Forelimb muscle (tissue), 1 donor: ENCODE results near the gene TMEM256. TPM values are rescaled to one million over a fixed set of nuclear protein-coding genes. Genes with fewer than 3 reads are reported as not detected.

ENCODE experiments used
- DNase-seq: peaks from one replicate; pipeline ENCODE4 v3.0.0-alpha.2; 2013; ENCODE audit warnings: low read depth
- polyA plus RNA-seq: library from polyadenylated mRNA; unstranded; fragments of 120-200 nt; gene quantifications from one replicate; pipeline ENCODE4 v1.2.1, GENCODE V29; 2013; ENCODE audit not compliant: insufficient read length

TMEM256 gene
- 55.6 TPM for polyA plus RNA-seq

GRCh38 chr17:7403977-7404736 lies at the start of gene TMEM256:
Gene TMEM256, minus strand, starts transcription at chr17:7404097. Its CDS starts 13 bp downstream, at chr17:7404084.
- DNase-seq = peak; percentile 97

GRCh38 chr17:7448461-7448860 lies 44.6 kb upstream of the TMEM256 start:
- no peak for DNase-seq

- no peak for DNase-seq
Observed at GRCh38 chr17:7445619-7445968, 41.7 kb upstream of the TMEM256 start.

GRCh38 chr17:7444682-7445618 lies 41.1 kb upstream of the TMEM256 start, which contains the start of gene CHRNB1:
Gene CHRNB1, plus strand, starts transcription at chr17:7445061. Its CDS starts 67 bp downstream, at chr17:7445128.
- DNase-seq = no peak

GRCh38 chr17:7443499-7444485 lies 39.9 kb upstream of the TMEM256 start:
- no peak for DNase-seq

GRCh38 chr17:7442142-7442541 lies 38.2 kb upstream of the TMEM256 start:
- no peak for DNase-seq

GRCh38 chr17:7441266-7441665 lies 37.4 kb upstream of the TMEM256 start:
- no peak for DNase-seq

- no peak for DNase-seq
Observed at GRCh38 chr17:7440834-7441195, 36.9 kb upstream of the TMEM256 start.

GRCh38 chr17:7440113-7440833 lies 36.4 kb upstream of the TMEM256 start:
- DNase-seq = no peak

- DNase-seq = no peak
Observed at GRCh38 chr17:7439462-7440112, 35.7 kb upstream of the TMEM256 start, which contains the start of gene FGF11. Gene FGF11, plus strand, starts transcription at chr17:7439512. Its CDS starts 109 bp downstream, at chr17:7439621.

GRCh38 chr17:7438656-7439460 lies 35.0 kb upstream of the TMEM256 start:
- no peak for DNase-seq

- DNase-seq = no peak
Observed at GRCh38 chr17:7437950-7438614, 34.2 kb upstream of the TMEM256 start.

- no peak for DNase-seq
Observed at GRCh38 chr17:7437369-7437863, 33.5 kb upstream of the TMEM256 start.

GRCh38 chr17:7436556-7437368 lies 32.9 kb upstream of the TMEM256 start:
- DNase-seq = no peak

GRCh38 chr17:7435676-7436555 lies 32.0 kb upstream of the TMEM256 start:
- no peak for DNase-seq

- DNase-seq = no peak
Observed at GRCh38 chr17:7432296-7432695, 28.4 kb upstream of the TMEM256 start.

- DNase-seq = no peak
Observed at GRCh38 chr17:7431231-7431630, 27.3 kb upstream of the TMEM256 start.
